ENCODE data around the gene TCP1. TPM values are rescaled to one million over a fixed set of nuclear protein-coding genes. Genes with fewer than 3 reads are reported as not detected.
"Not testable (repeated sequence)": the region's sequence is repeated elsewhere in the genome, so short reads cannot be mapped to it uniquely, and the experiment has no call there.

Gene TCP1
- total RNA-seq, 3 donors from 2014 or later, result 139 to 205 (median 170) TPM

GRCh38 chr6:159828074-159828473 lies 38.7 kb upstream of the TCP1 start:
- Histone ChIP-seq H3K9me3 (no peaks in the 10 kb centered on the region), H3K4me1 (ENCODE audit: low read depth) (no peaks in the 10 kb centered on the region), H3K4me3 (no peak overlapping the region), H3K36me3 (ENCODE audit: low read depth) (no peaks in the 10 kb centered on the region)
- DNase-seq, result no peak
- TF ChIP-seq CTCF (IDR thresholded peaks at IDR 0.05), result no peak
- intact Hi-C loops (cut with DNase I, micrococcal nuclease), result no loop called here
- ATAC-seq, result no peak

DNA sequence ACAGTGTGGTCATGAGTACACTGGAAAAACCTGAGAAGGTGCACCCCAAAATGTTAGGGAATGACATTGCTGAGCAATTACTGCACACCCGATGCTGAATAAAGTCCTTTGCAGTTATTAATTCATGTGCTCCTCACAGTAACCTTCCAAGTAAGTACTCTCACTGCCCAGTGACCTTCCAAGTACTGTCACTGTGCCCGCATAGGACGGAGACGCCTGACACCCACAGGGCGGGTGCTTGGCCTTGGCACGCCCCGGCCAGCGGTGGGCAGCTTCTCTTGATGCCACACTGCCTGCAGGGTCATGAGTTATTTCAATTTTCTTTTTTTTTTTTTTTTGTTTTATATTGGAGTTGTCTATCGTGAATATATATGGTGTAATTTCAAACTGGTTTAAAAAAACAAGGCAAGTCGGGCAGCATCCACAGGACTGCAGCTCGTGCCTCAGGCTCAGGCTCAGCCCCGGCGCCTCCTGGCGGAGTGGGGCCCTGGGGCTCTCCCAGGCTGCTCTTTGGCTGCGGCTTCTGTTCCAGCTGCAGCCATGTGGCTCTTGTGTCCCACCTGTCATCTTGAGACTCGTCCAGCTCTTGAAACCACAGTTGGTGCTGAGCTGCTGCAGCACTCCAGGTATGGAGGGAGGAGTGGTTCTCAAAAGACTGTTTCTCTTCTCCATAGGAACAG lies 37.7 kb upstream of the TCP1 start:
- Histone ChIP-seq H3K36me3 (ENCODE audit: low read depth) (no peaks in the 10 kb centered on the region), H3K4me1 (ENCODE audit: low read depth) (no peaks in the 10 kb centered on the region), H3K4me3 (no peak overlapping the region), H3K9me3 (no peaks in the 10 kb centered on the region)
- DNase-seq (no peak), ATAC-seq (no peak)
- no peak for TF ChIP-seq CTCF (IDR thresholded peaks at IDR 0.05)
- intact Hi-C loops (cut with DNase I, micrococcal nuclease), result no loop called here

DNA sequence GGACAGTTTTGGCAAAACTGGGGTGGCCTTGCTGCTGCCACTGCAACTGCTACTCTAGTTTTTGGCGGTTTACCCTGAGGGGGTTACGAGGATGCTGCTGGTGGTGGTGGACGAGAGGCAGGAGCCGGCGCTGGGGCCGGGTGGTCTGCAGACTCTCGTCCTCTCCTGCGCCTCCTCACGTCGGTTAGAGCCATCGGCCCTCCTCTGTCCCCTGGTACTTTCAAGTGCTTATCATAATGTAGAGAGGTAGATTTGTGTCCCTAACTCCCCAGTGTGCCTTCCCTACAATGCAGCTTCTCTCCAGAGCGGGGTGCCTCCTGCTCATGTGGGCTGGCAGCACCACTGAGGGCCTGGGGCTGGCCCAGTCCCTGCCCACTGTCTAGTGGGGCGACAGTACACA lies 36.6 kb upstream of the TCP1 start:
- Histone ChIP-seq H3K9me3 (no peaks in the 10 kb centered on the region), H3K36me3 (ENCODE audit: low read depth) (no peaks in the 10 kb centered on the region), H3K4me3 (no peak overlapping the region), H3K4me1 (ENCODE audit: low read depth) (no peaks in the 10 kb centered on the region)
- ATAC-seq, result no peak
- TF ChIP-seq CTCF (IDR thresholded peaks at IDR 0.05), result no peak
- DNase-seq, result no peak
- intact Hi-C loops (cut with DNase I, micrococcal nuclease), result no loop called here

- ATAC-seq; H3K36me3 ChIP-seq (ENCODE audit: low read depth); DNase-seq; H3K9me3 ChIP-seq; intact Hi-C loops (cut with DNase I, micrococcal nuclease); H3K4me3 ChIP-seq; H3K4me1 ChIP-seq (ENCODE audit: low read depth): not testable (repeated sequence)
Observed at GRCh38 chr6:159824690-159825089, 35.3 kb upstream of the TCP1 start.

GRCh38 chr6:159823953-159824352 lies 34.6 kb upstream of the TCP1 start:
- Histone ChIP-seq H3K36me3 (ENCODE audit: low read depth) (no peaks in the 10 kb centered on the region), H3K9me3 (no peaks in the 10 kb centered on the region), H3K4me1 (ENCODE audit: low read depth) (no peaks in the 10 kb centered on the region), H3K4me3 (no peak overlapping the region)
- no peak for DNase-seq
- intact Hi-C loops (cut with DNase I, micrococcal nuclease), result no loop called here
- ATAC-seq, result no peak
- no peak for TF ChIP-seq CTCF (IDR thresholded peaks at IDR 0.05)

DNA sequence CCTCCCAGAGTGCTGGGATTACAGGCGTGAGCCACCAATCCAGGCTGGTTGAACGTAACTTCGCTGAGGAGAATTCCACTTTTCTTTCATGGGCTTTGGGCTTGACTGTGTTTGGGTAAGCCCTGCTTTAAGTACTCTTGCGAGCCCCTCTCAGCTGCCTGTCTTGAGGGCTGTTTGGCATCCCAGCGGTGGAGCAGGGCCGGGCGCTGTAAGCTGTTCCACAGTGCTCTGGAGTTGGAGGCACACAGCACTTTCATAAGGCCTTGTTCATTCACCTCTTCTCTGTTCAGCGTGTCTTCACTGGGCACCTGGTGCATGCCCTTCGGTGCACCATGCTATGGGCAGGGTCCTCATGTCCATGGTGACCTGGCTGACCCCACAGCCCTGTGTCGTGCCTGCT lies 32.3 kb upstream of the TCP1 start:
- H3K4me3 ChIP-seq, result no peak overlapping the region
- TF ChIP-seq CTCF (IDR thresholded peaks at IDR 0.05), result no peak
- DNase-seq (no peak), ATAC-seq (no peak)
- intact Hi-C loops (cut with DNase I, micrococcal nuclease), result no loop called here
- H3K9me3 ChIP-seq, result no peaks in the 10 kb centered on the region
- no peaks in the 10 kb centered on the region for H3K36me3 ChIP-seq (ENCODE audit: low read depth)
- H3K4me1 ChIP-seq (ENCODE audit: low read depth), result no peaks in the 10 kb centered on the region
